HUES48 (cell line): ENCODE data around the gene PRMT1.

Experiments used
- H3K27ac ChIP-seq: one replicate; pipeline ENCODE4 v1.7.0; 2013; ENCODE audit warnings: low read depth, low read length, inconsistent platforms
- H3K27me3 ChIP-seq: 2 replicates; pipeline ENCODE4 v1.6.1; 2013; ENCODE audit warnings: mild to moderate bottlenecking, low read length; ENCODE audit not compliant: control insufficient read depth, insufficient read depth
- H3K36me3 ChIP-seq: 2 replicates; pipeline ENCODE4 v1.6.1; 2013; ENCODE audit warnings: low read length; ENCODE audit not compliant: control insufficient read depth, insufficient read depth
- H3K4me1 ChIP-seq: 2 replicates; pipeline ENCODE4 v1.6.1; 2013; ENCODE audit warnings: mild to moderate bottlenecking, low read length; ENCODE audit not compliant: control insufficient read depth, insufficient read depth
- H3K4me3 ChIP-seq: 2 replicates; pipeline ENCODE4 v1.5.1; 2013; ENCODE audit warnings: mild to moderate bottlenecking, low read depth, low read length
- H3K9ac ChIP-seq: 2 replicates; pipeline ENCODE4 v1.6.1; 2013; ENCODE audit warnings: mild to moderate bottlenecking, low read depth, low read length, moderate library complexity
- H3K9me3 ChIP-seq: 2 replicates; pipeline ENCODE4 v1.6.1; 2013; ENCODE audit warnings: low read length; ENCODE audit not compliant: control insufficient read depth, insufficient read depth

Gene PRMT1

DNA sequence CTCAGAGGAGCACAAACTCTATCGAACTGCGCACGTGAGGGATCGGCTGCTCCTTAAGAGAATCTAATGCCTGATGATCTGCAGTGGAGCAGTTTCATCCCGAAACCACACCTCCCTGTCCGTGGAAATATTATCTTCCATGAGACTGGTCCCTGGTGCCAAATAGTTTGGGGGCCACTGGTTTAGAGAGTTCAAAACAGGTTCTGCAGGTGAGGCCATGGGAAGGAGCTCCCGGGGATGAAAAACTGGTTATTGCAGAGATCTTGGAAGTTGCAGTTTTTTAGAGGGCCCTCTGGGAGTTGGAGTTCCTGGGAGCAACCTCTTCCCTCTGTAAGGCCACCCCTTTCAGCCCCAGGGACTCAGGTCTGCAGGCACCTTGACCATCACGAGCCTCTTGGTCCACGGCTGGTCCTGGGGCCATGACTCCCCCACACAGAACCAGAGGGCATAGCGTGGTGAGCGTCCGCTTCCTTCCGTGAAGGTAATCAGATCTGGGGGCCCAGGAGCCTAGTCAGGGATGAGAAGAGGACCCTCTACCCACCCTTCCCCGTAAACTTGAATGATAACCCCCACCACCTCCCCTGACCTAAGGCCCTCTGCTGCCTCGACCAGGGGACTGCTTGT is 16.6 kb upstream of the PRMT1 start:
- Histone ChIP-seq H3K9ac (no peak overlapping the region), H3K27ac (no peak overlapping the region), H3K9me3 (peaks cover 7% of the 10 kb centered on the region; the same call in 1 of the 2 replicates), H3K27me3 (no peaks in the 10 kb centered on the region), H3K36me3 (peaks cover 72% of the 10 kb centered on the region), H3K4me3 (no peak overlapping the region), H3K4me1 (peaks cover 5% of the 10 kb centered on the region; the same call in 1 of the 2 replicates)

DNA sequence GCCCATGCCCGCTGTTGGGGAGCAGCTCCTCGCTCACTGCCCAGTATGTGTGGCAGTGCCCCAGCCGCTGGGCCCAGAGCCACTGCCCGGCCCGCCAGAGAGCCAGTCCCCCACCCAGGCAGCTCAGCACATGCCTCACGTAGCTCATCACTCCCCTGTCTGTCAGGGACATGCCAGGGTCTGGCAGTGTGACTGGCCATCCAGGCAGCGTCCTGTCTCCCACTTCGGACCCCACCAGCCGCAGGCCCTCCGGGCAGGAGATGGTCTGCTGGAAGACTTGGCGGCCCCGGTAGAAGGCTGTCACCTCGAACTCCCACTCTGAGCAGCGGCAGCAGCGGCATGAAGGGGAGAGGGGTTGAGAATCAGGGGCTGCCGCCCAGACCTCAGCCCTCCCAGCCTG is 15.1 kb upstream of the PRMT1 start:
- Histone ChIP-seq H3K36me3 (peaks cover 57% of the 10 kb centered on the region), H3K27ac (no peak overlapping the region), H3K9me3 (peaks cover 7% of the 10 kb centered on the region; the same call in 1 of the 2 replicates), H3K4me1 (no peaks in the 10 kb centered on the region), H3K27me3 (no peaks in the 10 kb centered on the region), H3K4me3 (no peak overlapping the region), H3K9ac (no peak overlapping the region)

DNA sequence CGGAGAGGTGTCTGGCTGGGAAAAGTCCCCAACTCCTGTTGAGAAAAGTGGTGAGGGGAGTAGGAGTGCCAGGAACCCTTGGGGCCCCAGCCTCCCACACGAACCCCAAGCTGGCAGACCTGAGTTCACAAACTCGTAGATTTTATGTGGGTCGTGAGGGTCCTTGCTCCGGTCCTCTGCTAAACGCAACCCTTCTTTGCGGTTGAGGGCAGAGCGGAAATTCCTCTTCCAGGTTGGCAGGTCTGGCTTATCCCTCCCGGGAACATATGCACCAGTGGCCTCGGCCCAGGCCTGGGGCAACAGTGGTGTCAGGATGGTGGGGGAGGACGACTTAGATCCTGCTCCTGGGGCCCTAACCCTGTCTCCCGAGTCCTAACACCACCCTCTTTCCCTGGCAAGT is 13.8 kb upstream of the PRMT1 start:
- no peak overlapping the region for H3K9ac ChIP-seq
- H3K4me3 ChIP-seq, result no peak overlapping the region

DNA sequence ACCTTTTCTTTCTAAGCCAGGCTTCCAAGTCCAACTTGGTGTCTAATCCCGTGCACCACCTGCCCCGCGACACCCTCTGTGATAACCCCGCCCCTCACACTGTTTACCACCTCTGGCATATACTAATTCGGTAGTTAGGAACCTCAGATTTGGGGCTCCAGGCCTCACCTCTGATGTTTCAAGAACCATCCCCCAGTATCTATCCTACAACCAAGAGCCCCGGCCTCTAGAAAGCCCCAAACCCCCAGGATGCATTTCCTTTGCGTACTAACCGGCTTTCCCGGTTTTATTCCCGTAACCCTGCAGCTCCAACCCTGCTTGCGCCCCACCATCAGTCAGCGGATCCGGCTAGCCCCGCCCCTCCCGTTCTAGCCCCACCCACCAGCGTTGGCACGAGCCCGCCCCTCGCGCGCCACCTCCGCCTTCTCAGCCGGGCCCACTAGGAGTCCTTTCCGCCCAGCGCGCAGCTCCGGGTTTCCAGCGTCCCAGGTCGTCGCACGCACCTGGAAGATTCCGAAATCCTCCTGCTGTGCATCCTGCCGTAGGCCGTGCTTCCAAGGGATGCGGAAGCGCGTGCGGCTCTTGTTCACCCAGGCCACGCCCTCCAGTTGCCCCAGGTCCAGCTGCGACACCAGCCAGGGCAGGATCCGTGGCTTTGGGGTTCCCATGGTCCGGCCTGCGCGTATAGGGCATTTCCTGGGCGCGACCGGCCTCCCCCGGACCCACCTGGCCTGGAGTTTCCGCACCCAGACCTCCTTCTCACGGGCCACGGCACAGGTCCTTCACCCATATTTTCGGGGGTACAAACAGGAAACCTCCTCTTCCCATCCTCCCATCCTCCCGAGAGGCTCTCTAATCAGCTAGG is 12.7 kb upstream of the PRMT1 start:
- Histone ChIP-seq H3K4me1 (no peaks in the 10 kb centered on the region), H3K27ac (peak overlapping the region; percentile 88), H3K9me3 (peaks cover 7% of the 10 kb centered on the region; the same call in 1 of the 2 replicates), H3K27me3 (no peaks in the 10 kb centered on the region), H3K4me3 (peak overlapping the region; percentile 86), H3K9ac (peak overlapping the region; percentile 81), H3K36me3 (peaks cover 56% of the 10 kb centered on the region)

More for the DNA sequence above, 13.8 kb upstream of the PRMT1 start:
- Histone ChIP-seq H3K36me3 (peaks cover 57% of the 10 kb centered on the region), H3K27me3 (no peaks in the 10 kb centered on the region), H3K27ac (no peak overlapping the region), H3K9me3 (peaks cover 7% of the 10 kb centered on the region; the same call in 1 of the 2 replicates), H3K4me1 (no peaks in the 10 kb centered on the region)

DNA sequence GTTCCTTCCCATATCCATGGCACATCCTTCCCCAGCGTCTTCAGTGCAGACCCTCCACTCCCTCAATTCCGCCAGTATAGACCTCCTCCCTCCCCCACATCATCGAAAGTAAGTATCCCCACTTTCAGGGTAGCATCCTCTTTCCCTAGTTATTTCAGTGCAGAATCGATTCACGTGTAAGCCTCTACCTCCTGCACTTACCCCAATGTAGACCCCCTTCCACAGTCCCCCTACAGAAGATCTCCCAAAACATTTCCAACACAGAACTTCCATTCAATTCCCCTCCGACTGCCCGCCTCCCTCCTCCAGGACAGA is 12.1 kb upstream of the PRMT1 start:
- peak overlapping the region; percentile 88 for H3K27ac ChIP-seq
- no peaks in the 10 kb centered on the region for H3K27me3 ChIP-seq
- peak overlapping the region; percentile 81 for H3K9ac ChIP-seq
- no peaks in the 10 kb centered on the region for H3K4me1 ChIP-seq
- peak overlapping the region; percentile 86 for H3K4me3 ChIP-seq
- peaks cover 57% of the 10 kb centered on the region for H3K36me3 ChIP-seq
- peaks cover 5% of the 10 kb centered on the region; the same call in 1 of the 2 replicates for H3K9me3 ChIP-seq

DNA sequence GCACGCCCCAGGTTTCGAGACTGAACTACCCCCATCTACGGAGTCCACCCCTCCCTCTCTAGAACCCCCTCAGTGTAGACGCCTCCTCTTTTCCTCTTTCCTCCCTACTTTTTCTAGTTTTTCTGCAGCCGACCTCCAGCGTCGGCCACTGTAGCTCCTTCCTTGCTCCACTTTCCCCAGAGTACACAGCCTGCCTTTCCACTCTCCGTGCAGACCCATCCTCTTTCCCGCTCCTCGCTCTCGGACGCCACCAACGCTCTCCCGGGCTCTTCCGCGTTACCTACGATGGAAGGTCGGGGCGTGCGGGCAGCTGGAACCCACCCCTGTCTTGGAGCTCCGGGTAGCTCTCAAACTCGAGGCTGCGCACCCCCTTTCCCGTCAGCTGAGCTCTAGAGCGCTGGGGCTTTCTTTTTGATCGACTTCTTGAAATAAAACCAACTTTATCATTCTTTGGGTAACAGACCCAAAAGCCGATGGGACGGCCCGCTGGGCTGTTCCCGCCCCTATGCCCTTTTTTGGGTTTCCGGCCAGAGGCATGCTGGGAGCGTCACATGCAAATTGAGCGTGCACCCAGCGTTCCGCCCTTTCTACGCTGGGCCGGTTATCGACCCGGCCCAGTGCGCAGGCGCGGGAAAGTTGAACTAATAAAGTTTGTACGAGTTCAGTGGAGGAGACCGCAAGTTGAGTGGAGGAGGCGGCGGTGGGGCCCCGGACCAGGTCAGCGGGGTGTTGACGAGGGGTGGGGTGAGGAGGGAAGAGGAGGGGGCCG is 11.5 kb upstream of the PRMT1 start, which contains the start of the genes BCL2L12 and IRF3:
Gene BCL2L12, plus strand, starts transcription at position 583 of the 769 bp plus-strand sequence. CDS start 760 bp downstream, outside the sequence.
Gene IRF3, minus strand, starts transcription at position 507 of the 769 bp plus-strand sequence. CDS start 1,019 bp downstream, outside the sequence.
- Histone ChIP-seq H3K9ac (peak within 1 kb of the TSS; percentile 81), H3K27ac (peak within 1 kb of the TSS; percentile 88), H3K9me3 (no peaks in the 10 kb centered on the region), H3K27me3 (no peaks in the 10 kb centered on the region), H3K4me1 (no peaks in the 10 kb centered on the region), H3K4me3 (peak within 1 kb of the TSS; percentile 86), H3K36me3 (peaks cover 55% of the 10 kb centered on the region)

DNA sequence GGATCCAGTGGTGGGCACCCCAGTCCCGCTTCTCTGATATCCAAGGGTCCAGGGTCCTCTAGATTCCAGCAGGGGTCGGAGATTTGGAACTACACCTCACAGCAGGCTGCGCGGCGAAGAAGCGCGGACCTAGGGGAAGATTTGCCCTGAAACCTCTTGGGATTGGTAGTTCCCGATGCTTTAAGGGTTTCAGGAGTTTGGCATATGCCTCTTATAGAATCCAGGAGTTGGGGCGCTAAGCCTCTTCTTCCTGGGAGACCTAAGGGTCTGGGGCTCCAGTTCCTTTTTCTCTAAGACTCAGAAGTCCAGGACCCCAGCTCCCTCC is 11.0 kb upstream of the PRMT1 start:
- Histone ChIP-seq H3K36me3 (peaks cover 55% of the 10 kb centered on the region), H3K4me1 (no peaks in the 10 kb centered on the region), H3K9ac (peak overlapping the region; percentile 34), H3K27ac (peak overlapping the region; percentile 88), H3K27me3 (no peaks in the 10 kb centered on the region), H3K9me3 (no peaks in the 10 kb centered on the region), H3K4me3 (peak overlapping the region; percentile 86)

DNA sequence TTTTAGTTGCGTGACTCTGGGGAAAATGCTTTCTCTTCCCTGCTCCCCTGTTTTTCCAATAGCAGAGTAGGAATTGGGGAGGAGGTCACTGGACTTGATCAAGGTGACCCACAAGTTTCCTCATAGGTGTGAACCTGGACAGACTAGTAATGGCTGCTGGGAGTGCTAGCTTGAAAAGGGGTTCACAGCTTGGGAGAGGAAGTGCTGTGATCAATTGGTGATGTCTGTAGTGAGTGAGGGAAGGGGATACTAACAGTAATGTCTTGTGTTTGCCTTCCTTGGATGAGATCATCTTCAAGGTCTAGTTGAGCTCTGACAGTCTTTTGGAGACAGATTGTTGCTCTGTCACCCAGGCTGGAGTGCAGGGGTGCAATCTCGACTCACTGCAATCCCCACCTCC is 9.6 kb upstream of the PRMT1 start:
- H3K9me3 ChIP-seq, result no peaks in the 10 kb centered on the region
- no peak overlapping the region for H3K4me3 ChIP-seq
- H3K27ac ChIP-seq, result no peak overlapping the region
- H3K27me3 ChIP-seq, result no peaks in the 10 kb centered on the region
- H3K9ac ChIP-seq, result no peak overlapping the region
- peaks cover 42% of the 10 kb centered on the region for H3K36me3 ChIP-seq
- H3K4me1 ChIP-seq, result peaks cover 6% of the 10 kb centered on the region; the same call in 1 of the 2 replicates

DNA sequence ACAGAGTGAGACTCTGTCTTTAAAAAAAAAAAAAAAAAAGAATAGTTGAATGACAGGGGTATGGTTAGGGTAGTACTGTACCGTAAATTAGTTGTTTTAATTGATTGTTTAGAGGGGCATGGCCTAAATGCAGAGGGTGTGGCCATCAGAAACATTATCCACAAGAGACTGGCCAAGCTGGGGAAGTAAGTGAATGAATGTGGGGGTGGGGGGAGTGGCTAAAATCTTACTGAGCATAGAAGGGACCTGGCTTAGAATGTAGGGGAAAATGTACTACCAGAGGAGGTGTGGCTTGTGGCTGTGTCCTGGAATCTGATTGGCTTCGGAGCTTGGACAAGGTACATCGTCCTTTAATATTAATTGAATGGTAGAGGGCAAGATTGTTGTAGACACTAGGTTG is 7.6 kb upstream of the PRMT1 start:
- no peaks in the 10 kb centered on the region for H3K9me3 ChIP-seq
- H3K9ac ChIP-seq, result no peak overlapping the region
- no peak overlapping the region for H3K4me3 ChIP-seq
- no peak overlapping the region for H3K27ac ChIP-seq
- no peaks in the 10 kb centered on the region for H3K27me3 ChIP-seq
- H3K36me3 ChIP-seq, result peaks cover 40% of the 10 kb centered on the region
- H3K4me1 ChIP-seq, result peaks cover 6% of the 10 kb centered on the region; the same call in 1 of the 2 replicates

DNA sequence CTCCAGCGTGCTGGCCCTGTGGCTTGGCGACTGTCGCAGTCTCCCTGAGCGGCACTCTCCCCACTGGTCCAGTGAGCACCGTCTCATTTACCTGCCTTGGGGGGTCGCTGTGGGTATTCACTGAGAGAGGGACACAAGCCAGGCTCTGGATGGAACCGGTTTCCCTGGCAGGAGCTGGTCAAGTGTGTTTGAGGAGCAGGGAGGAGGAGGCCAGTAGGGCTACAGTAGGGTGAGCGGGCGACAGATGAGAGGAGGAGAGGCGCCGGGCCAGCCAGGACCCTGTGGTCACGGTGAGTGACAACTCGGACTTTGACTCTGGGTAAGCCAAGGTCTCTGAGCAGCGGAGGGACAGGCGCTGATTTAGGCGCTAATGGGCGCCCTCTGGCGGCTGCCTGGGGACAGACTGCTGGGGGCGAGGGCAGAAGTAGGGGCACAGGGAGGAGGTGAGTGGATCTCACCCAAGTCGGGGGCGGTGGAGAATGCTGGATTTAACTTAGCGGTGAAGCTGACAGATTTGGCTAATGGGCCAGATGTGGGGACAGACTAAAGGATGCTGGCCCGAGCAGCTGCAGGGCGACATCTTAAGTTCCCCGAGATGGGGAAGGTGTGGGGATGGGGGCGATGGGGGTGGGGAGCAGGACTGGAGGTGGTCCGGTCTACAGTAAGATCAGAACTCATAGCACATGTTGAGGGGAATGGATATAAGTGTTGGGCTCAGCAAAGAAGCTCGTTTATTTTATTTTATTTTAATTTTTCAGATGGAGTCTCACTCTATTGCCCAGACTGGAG is 4.7 kb upstream of the PRMT1 start:
- Histone ChIP-seq H3K9me3 (no peaks in the 10 kb centered on the region), H3K27ac (peak overlapping the region; percentile 75), H3K9ac (peak overlapping the region; percentile 29; the same call in 1 of the 2 replicates), H3K4me3 (peak overlapping the region; percentile 49), H3K4me1 (peaks cover 6% of the 10 kb centered on the region; the same call in 1 of the 2 replicates), H3K36me3 (peaks cover 36% of the 10 kb centered on the region), H3K27me3 (no peaks in the 10 kb centered on the region)
